Neuronal stem cell (in vitro differentiated cells): ENCODE data around the gene HS3ST3A1.

Experiments
- DNase-seq: peaks from one replicate; pipeline ENCODE4 v3.0.0-alpha.2; 2013; ENCODE audit warnings: low spot score
- H2AFZ ChIP-seq: one replicate; pipeline ENCODE4 v1.6.1; 2013; ENCODE audit warnings: mild to moderate bottlenecking, low read length, inconsistent platforms
- H2AK5ac ChIP-seq: 2 replicates; pipeline ENCODE4 v1.6.1; 2013; ENCODE audit warnings: low read depth, mild to moderate bottlenecking, inconsistent platforms, low read length, moderate library complexity, mixed read lengths
- H2BK120ac ChIP-seq: 2 replicates; pipeline ENCODE4 v1.6.1; 2013; ENCODE audit warnings: low read depth, mild to moderate bottlenecking, inconsistent platforms, low read length, moderate library complexity, mixed read lengths
- H2BK12ac ChIP-seq: one replicate; pipeline ENCODE4 v1.6.1; 2013; ENCODE audit warnings: low read length, inconsistent platforms
- H2BK15ac ChIP-seq: 2 replicates; pipeline ENCODE4 v1.6.1; 2013; ENCODE audit warnings: mild to moderate bottlenecking, low read length, inconsistent platforms, mixed read lengths
- H2BK5ac ChIP-seq: one replicate; pipeline ENCODE4 v1.6.1; 2013; ENCODE audit warnings: inconsistent platforms, mild to moderate bottlenecking, low read length, moderate library complexity
- H3K14ac ChIP-seq: one replicate; pipeline ENCODE4 v1.6.1; 2013; ENCODE audit warnings: low read length, inconsistent platforms
- H3K18ac ChIP-seq: 2 replicates; pipeline ENCODE4 v1.6.1; 2013; ENCODE audit warnings: low read length, inconsistent platforms
- H3K23ac ChIP-seq: 2 replicates; pipeline ENCODE4 v1.6.1; 2013; ENCODE audit warnings: low read depth, mild to moderate bottlenecking, mixed read lengths, low read length, inconsistent platforms; ENCODE audit not compliant: poor library complexity
- H3K27ac ChIP-seq: replicated peaks from 3 replicates; pipeline ENCODE4 v1.5.1; 2013; ENCODE audit warnings: low read length, inconsistent platforms
- H3K27me3 ChIP-seq, 3 experiments: 2 replicates each; pipeline ENCODE4 v1.6.1; 2013; ENCODE audit warnings: low read length in 3 of 3, mild to moderate bottlenecking in 2 of 3, inconsistent platforms in 1 of 3, low read depth in 1 of 3, mixed read lengths in 1 of 3, moderate library complexity in 1 of 3; ENCODE audit not compliant: control insufficient read depth in 3 of 3, insufficient read depth in 3 of 3
- H3K36me3 ChIP-seq, 2 donors: replicated peaks in 1 of 2; 2 replicates each; pipeline ENCODE4 v1.6.1; 2013; ENCODE audit warnings: low read length in 2 of 2; ENCODE audit not compliant: control insufficient read depth in 2 of 2, insufficient read depth in 2 of 2
- H3K4ac ChIP-seq: 2 replicates; pipeline ENCODE4 v1.6.1; 2013; ENCODE audit warnings: inconsistent platforms, mild to moderate bottlenecking, low read length, moderate library complexity
- H3K4me1 ChIP-seq, 2 donors: 1 replicate in 1 of 2; 2 replicates in 1 of 2; pipeline ENCODE4 v1.6.1; 2013; ENCODE audit warnings: low read length in 2 of 2, low read depth in 1 of 2; ENCODE audit not compliant: control insufficient read depth in 2 of 2, insufficient read depth in 1 of 2
- H3K4me2 ChIP-seq: one replicate; pipeline ENCODE4 v1.6.1; 2013; ENCODE audit warnings: mild to moderate bottlenecking, low read length, inconsistent platforms; ENCODE audit not compliant: insufficient read depth, poor library complexity, severe bottlenecking
- H3K4me3 ChIP-seq, 2 donors: 2 replicates each; pipeline ENCODE4 v1.5.1; 2013; ENCODE audit warnings: low read length in 2 of 2, mild to moderate bottlenecking in 2 of 2, inconsistent platforms in 1 of 2, moderate library complexity in 1 of 2
- H3K79me1 ChIP-seq: one replicate; pipeline ENCODE4 v1.6.1; 2013; ENCODE audit warnings: low read depth, mild to moderate bottlenecking, inconsistent platforms, low read length, moderate library complexity
- H3K9ac ChIP-seq: one replicate; pipeline ENCODE4 v1.6.1; 2013; ENCODE audit warnings: mild to moderate bottlenecking, low read depth, low read length, inconsistent platforms; ENCODE audit not compliant: poor library complexity
- H3K9me3 ChIP-seq, 2 donors: replicated peaks in 1 of 2; 2 replicates each; pipeline versions ENCODE3 to v1.6.1; 2013; ENCODE audit warnings: low read length in 2 of 2, mild to moderate bottlenecking in 2 of 2, inconsistent platforms in 1 of 2, low read depth in 1 of 2, mixed read lengths in 1 of 2, moderate library complexity in 1 of 2; ENCODE audit not compliant: control insufficient read depth in 2 of 2, insufficient read depth in 1 of 2
- H4K8ac ChIP-seq: one replicate; pipeline ENCODE4 v1.6.1; 2013; ENCODE audit warnings: low read depth, mild to moderate bottlenecking, inconsistent platforms, low read length, moderate library complexity
- H4K91ac ChIP-seq: one replicate; pipeline ENCODE4 v1.6.1; 2013; ENCODE audit warnings: low read length, low read depth, mild to moderate bottlenecking, inconsistent platforms; ENCODE audit not compliant: poor library complexity
- WGBS, 2 donors: extraction: QIAGEN DNeasy Blood & Tissue Kit; methylation state at CpG; one replicate each; pipeline ENCODE4 v1.1.7; 2013; ENCODE audit warnings: missing lambda C conversion rate in 2 of 2, mixed read lengths in 1 of 2; ENCODE audit not compliant: insufficient read length in 2 of 2, insufficient replicate concordance in 1 of 2; ENCODE audit errors: extremely low coverage in 2 of 2; 5-methylcytosine and 5-hydroxymethylcytosine counted together

Gene HS3ST3A1

GRCh38 chr17:13540546-13540945 is 61.2 kb downstream of the HS3ST3A1 start:
- H2AFZ ChIP-seq: no peak overlapping the region
- no peak overlapping the region for H2BK15ac ChIP-seq
- no peak overlapping the region for H3K27ac ChIP-seq
- WGBS, 2 donors: no CpG with 5 or more reads among the region's 2 CpGs
- H3K4ac ChIP-seq: no peak overlapping the region
- H2BK120ac ChIP-seq: no peak overlapping the region
- no peak overlapping the region for H3K18ac ChIP-seq
- no peaks in the 10 kb centered on the region for H3K27me3 ChIP-seq
- H3K4me1 ChIP-seq: peaks cover 2 to 6% of the 10 kb centered on the region in 2 donors
- no peaks in the 10 kb centered on the region for H3K79me1 ChIP-seq
- no peak for DNase-seq
- H3K36me3 ChIP-seq: peaks cover 0 to 67% of the 10 kb centered on the region in 2 donors
- H3K14ac ChIP-seq: no peak overlapping the region
- H3K9ac ChIP-seq: no peak overlapping the region
- H3K4me2 ChIP-seq: no peak overlapping the region
- no peak overlapping the region for H4K91ac ChIP-seq
- no peak overlapping the region for H4K8ac ChIP-seq
- H2AK5ac ChIP-seq: no peak overlapping the region
- no peak overlapping the region for H2BK5ac ChIP-seq
- H3K4me3 ChIP-seq: no peak overlapping the region
- H3K23ac ChIP-seq: no peak overlapping the region
- H2BK12ac ChIP-seq: no peak overlapping the region
- H3K9me3 ChIP-seq: peaks cover 0 to 14% of the 10 kb centered on the region in 2 donors

DNA sequence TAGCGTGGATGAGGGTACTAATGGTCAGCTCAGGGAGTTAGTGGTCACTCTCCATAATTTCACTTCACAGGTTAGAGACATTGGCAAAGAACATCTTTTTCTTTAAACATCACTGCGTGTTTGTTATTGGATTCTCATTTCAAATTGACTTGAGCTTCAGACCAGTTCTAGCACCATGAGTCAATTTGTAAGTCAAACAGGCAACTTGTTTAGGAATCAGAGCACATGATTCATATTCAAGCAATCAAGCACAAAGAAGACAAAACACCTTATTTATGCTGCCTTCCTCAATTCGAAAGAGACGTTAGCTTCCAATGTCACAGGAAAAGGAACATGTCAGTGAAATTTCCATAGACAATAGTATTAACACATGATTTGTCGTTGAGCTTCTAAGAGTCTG is 62.3 kb downstream of the HS3ST3A1 start:
- no peak overlapping the region for H2BK5ac ChIP-seq
- H3K27me3 ChIP-seq: no peaks in the 10 kb centered on the region
- WGBS, 2 donors: no CpG with 5 or more reads among the region's 5 CpGs
- peaks cover 0 to 70% of the 10 kb centered on the region in 2 donors for H3K36me3 ChIP-seq
- H3K14ac ChIP-seq: no peak overlapping the region
- H2AFZ ChIP-seq: no peak overlapping the region
- no peaks in the 10 kb centered on the region for H3K79me1 ChIP-seq
- H2BK120ac ChIP-seq: no peak overlapping the region
- H3K23ac ChIP-seq: no peak overlapping the region
- no peak for DNase-seq
- H2BK15ac ChIP-seq: no peak overlapping the region
- no peak overlapping the region for H3K4me3 ChIP-seq
- peaks cover 2% of the 10 kb centered on the region in 2 donors for H3K4me1 ChIP-seq
- H2BK12ac ChIP-seq: no peak overlapping the region
- no peak overlapping the region for H3K18ac ChIP-seq
- no peak overlapping the region for H4K91ac ChIP-seq
- no peak overlapping the region for H2AK5ac ChIP-seq
- H4K8ac ChIP-seq: no peak overlapping the region
- H3K4ac ChIP-seq: no peak overlapping the region
- peaks cover 3 to 20% of the 10 kb centered on the region in 2 donors for H3K9me3 ChIP-seq
- no peak overlapping the region for H3K9ac ChIP-seq
- no peak overlapping the region for H3K4me2 ChIP-seq
- H3K27ac ChIP-seq: no peak overlapping the region

GRCh38 chr17:13538841-13539411 is 62.8 kb downstream of the HS3ST3A1 start:
- Histone ChIP-seq H2AFZ (no peak overlapping the region), H3K18ac (no peak overlapping the region), H3K36me3 (peaks cover 0 to 73% of the 10 kb centered on the region in 2 donors), H3K9ac (no peak overlapping the region), H2BK120ac (no peak overlapping the region), H4K91ac (no peak overlapping the region), H2BK15ac (no peak overlapping the region), H3K9me3 (peaks cover 3 to 20% of the 10 kb centered on the region in 2 donors), H3K23ac (no peak overlapping the region), H3K4me3 (no peak overlapping the region), H2BK5ac (no peak overlapping the region), H2BK12ac (no peak overlapping the region), H3K4ac (no peak overlapping the region), H4K8ac (no peak overlapping the region), H3K79me1 (no peaks in the 10 kb centered on the region), H3K4me2 (no peak overlapping the region), H3K27ac (no peak overlapping the region), H2AK5ac (no peak overlapping the region), H3K14ac (no peak overlapping the region), H3K27me3 (no peaks in the 10 kb centered on the region), H3K4me1 (no peaks in the 10 kb centered on the region)
- WGBS, 2 donors: no CpG with 5 or more reads among the region's 4 CpGs
- no peak for DNase-seq

DNA sequence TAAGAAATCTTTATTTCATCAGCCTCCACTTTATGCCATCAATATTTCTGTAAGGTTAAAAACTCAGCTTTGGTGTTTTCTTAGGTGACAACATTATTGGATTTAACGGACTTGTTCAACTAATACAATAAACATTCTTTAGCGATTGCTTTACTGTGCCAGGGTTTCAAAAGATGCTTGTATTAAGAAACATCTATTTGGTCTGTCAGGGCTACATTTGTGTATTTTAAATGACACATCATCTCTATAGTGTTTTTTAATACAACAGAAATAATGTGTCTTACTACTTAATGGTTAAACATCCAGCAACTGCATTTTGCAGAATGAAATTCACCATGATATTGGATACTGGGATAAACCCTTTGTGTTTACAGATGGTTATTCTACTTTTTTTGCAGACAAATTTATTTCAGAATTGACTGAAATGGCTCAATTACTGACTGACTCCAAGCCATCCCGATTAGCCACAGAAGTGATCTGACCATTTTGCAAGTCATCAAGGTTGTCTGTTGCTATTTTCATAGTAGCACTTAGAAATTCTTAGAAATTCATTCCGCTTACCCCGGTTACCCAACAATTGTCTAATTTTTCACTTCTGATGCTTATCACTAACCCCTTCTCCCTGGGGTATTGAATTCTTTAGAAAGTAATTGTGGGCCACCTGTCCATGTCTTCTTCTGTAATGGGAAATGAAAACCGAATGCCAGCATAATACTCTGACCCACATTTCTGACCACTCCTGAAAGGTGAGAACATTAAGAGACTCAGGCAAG is 63.7 kb downstream of the HS3ST3A1 start:
- Histone ChIP-seq H3K9me3 (peaks cover 3 to 20% of the 10 kb centered on the region in 2 donors), H2BK5ac (no peak overlapping the region), H2BK12ac (no peak overlapping the region), H2AFZ (no peak overlapping the region), H2BK15ac (no peak overlapping the region), H3K14ac (no peak overlapping the region), H3K18ac (no peak overlapping the region), H2BK120ac (no peak overlapping the region), H2AK5ac (no peak overlapping the region), H3K9ac (no peak overlapping the region), H3K4me3 (no peak overlapping the region), H3K4me1 (no peaks in the 10 kb centered on the region), H3K23ac (no peak overlapping the region), H3K27me3 (no peaks in the 10 kb centered on the region), H3K36me3 (peaks cover 0 to 73% of the 10 kb centered on the region in 2 donors), H3K4me2 (no peak overlapping the region), H3K4ac (no peak overlapping the region), H4K91ac (no peak overlapping the region), H3K79me1 (no peaks in the 10 kb centered on the region), H3K27ac (no peak overlapping the region), H4K8ac (no peak overlapping the region)
- no CpG with 5 or more reads among the region's 6 CpGs for WGBS, 2 donors
- no peak for DNase-seq
